ENCODE data around the gene AP2M1. TPM values are rescaled to one million over a fixed set of nuclear protein-coding genes. Genes with fewer than 3 reads are reported as not detected.
"Not testable (repeated sequence)": the region's sequence is repeated elsewhere in the genome, so short reads cannot be mapped to it uniquely, and the experiment has no call there.

Gene AP2M1
- polyA plus RNA-seq, 1 experiment = 963 TPM

DNA sequence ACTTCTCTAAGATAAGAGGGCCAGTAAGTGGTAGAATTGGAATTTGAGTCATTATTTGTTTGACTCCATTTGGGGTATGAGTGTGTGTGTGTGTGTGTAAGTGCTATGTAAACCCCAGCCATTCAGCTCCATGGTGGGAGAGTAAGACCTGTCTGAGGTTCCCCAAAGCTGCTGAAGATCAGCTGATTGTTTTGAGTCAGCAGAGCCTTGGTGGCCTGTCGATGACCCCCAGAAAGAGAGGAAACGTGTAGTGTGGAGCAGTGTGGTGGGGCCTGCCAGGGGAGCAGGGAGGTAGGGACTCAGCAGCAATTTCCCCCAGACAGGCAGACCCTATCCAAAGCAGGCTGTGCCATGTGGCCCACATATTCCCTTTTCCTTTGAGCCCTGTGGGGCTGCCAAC lies 14.2 kb upstream of the AP2M1 start:
- Histone ChIP-seq H3K4me3 (ENCODE audit: low read depth, low read length) (peak overlapping the region; percentile 32), H3K27ac (ENCODE audit: low read depth, low read length) (peak overlapping the region; percentile 84), H3K27me3 (ENCODE audit: control insufficient read depth, insufficient read depth, low read length) (no peaks in the 10 kb centered on the region), H3K9me3 (ENCODE audit: control insufficient read depth, insufficient read depth, low read length) (no peaks in the 10 kb centered on the region; the same call in 1 of the 2 replicates)
- TF ChIP-seq, protein P1, sequence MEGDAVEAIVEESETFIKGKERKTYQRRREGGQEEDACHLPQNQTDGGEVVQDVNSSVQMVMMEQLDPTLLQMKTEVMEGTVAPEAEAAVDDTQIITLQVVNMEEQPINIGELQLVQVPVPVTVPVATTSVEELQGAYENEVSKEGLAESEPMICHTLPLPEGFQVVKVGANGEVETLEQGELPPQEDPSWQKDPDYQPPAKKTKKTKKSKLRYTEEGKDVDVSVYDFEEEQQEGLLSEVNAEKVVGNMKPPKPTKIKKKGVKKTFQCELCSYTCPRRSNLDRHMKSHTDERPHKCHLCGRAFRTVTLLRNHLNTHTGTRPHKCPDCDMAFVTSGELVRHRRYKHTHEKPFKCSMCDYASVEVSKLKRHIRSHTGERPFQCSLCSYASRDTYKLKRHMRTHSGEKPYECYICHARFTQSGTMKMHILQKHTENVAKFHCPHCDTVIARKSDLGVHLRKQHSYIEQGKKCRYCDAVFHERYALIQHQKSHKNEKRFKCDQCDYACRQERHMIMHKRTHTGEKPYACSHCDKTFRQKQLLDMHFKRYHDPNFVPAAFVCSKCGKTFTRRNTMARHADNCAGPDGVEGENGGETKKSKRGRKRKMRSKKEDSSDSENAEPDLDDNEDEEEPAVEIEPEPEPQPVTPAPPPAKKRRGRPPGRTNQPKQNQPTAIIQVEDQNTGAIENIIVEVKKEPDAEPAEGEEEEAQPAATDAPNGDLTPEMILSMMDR (IDR thresholded peaks at IDR 0.05; ENCODE audit: low read depth, low read length) = no peak
- POLR2A ChIA-PET = interaction anchor here (0.7 kb wide), 1 partner anchor 26 kb away, joined by 4 read pairs; the partner anchor contains the start of gene EIF2B5
- CTCF ChIA-PET = interaction anchor here (0.7 to 1.7 kb wide), 5 partner anchors 12 to 89 kb away, joined by 3 to 9 read pairs (median 4); partner anchors contain the start of gene EEF1AKMT4
- no peak for DNase-seq (ENCODE audit: low read depth, low spot score)

DNA sequence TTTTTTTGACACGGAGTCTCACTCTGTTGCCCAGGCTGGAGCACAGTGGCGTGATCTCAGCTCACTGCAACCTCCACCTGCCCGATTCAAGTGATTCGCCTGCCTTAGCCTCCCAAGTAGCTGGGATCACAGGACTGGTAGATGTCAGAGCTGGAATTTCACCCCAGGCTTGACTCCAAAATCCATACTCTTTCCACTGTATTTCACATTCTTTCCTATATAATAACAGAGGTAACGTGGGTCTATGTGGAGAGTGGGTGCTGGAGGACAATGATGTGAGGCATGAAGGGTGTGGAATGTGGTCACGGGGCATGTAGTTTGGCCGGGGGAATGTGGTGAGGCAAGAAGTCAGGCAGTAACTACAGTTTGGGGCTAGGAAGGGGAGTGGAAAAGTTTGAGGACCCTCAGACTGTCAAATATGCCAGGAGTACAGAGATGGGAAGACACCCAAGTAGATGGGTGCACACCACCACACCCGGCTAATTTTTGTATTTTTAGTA lies 12.0 kb upstream of the AP2M1 start:
- H3K27ac ChIP-seq (ENCODE audit: low read depth, low read length) = not testable (repeated sequence)
- CTCF ChIA-PET = interaction anchor here (0.6 to 1.6 kb wide), 2 partner anchors 87 to 485 kb away, joined by 3 to 6 read pairs; partner anchors contain the start of gene EEF1AKMT4

DNA sequence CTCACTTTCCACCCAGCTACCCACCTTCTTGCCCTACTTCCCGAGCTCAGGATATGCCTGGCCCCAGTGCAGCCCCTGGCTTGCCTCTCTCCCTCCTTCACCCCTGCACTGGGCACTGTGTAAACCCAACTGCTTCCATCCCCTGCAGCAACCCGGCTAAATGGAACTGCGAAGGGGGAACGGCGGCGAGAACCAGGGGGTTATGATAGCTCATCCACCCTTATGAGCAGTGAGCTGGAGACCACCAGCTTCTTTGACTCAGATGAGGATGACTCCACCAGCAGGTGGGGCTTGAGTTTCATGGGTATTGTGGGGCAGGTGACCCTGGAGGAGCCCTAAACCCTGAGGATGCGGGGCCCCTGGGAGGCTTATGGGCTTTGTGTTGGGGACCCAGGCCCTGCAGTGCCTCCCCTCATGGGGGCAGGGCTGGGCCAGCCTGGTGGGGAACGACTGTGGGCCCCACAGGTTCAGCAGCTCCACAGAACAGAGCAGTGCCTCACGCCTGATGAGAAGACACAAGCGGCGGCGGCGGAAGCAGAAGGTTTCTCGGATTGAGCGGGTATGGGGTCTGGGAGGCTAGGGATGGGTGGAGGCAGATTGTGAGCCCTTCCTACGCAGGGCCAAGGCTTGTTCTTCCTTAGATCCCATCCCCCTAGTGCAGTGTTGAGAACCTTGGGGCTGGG lies 9.9 kb upstream of the AP2M1 start:
- TF ChIP-seq, protein P1 (IDR thresholded peaks at IDR 0.05; ENCODE audit: low read depth, low read length) = no peak
- Histone ChIP-seq H3K4me3 (ENCODE audit: low read depth, low read length) (no peak overlapping the region), H3K27me3 (ENCODE audit: control insufficient read depth, insufficient read depth, low read length) (no peaks in the 10 kb centered on the region), H3K27ac (ENCODE audit: low read depth, low read length) (no peak overlapping the region), H3K9me3 (ENCODE audit: control insufficient read depth, insufficient read depth, low read length) (no peaks in the 10 kb centered on the region)
- POLR2A ChIA-PET = interaction anchor here (0.5 to 0.6 kb wide), 2 partner anchors 9 to 114 kb away, joined by 4 to 5 read pairs; no protein-coding TSS in a partner anchor
- CTCF ChIA-PET = no interaction called here
- no peak for DNase-seq (ENCODE audit: low read depth, low spot score)

More for the DNA sequence above, 12.0 kb upstream of the AP2M1 start:
- H3K4me3 ChIP-seq (ENCODE audit: low read depth, low read length); POLR2A ChIA-PET; DNase-seq (ENCODE audit: low read depth, low spot score); H3K27me3 ChIP-seq (ENCODE audit: control insufficient read depth, insufficient read depth, low read length); H3K9me3 ChIP-seq (ENCODE audit: control insufficient read depth, insufficient read depth, low read length): not testable (repeated sequence)

DNA sequence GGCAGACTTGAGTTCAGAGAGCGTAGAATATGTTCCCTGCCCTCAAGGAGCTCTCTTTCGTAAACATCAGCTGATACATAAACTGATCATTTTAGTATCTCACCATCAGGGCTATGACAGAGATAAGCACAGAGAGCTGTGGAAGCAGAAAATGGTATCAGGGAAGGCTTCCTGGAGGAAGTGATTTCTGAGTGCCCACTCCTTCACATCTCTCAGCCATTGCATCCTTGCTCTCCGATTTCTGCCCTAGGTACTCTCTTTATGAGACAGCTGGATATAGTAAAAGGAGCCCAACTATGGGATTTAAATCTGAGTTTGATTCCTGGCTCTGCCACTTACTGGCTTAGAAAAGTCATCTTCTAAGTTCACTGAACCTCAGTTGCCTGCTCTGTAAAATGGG lies 9.1 kb upstream of the AP2M1 start:
- TF ChIP-seq, protein P1 (IDR thresholded peaks at IDR 0.05; ENCODE audit: low read depth, low read length) = no peak
- DNase-seq (ENCODE audit: low read depth, low spot score) = no peak
- Histone ChIP-seq H3K4me3 (ENCODE audit: low read depth, low read length) (no peak overlapping the region), H3K9me3 (ENCODE audit: control insufficient read depth, insufficient read depth, low read length) (no peaks in the 10 kb centered on the region), H3K27ac (ENCODE audit: low read depth, low read length) (no peak overlapping the region), H3K27me3 (ENCODE audit: control insufficient read depth, insufficient read depth, low read length) (no peaks in the 10 kb centered on the region)
- CTCF ChIA-PET = no interaction called here
- POLR2A ChIA-PET = interaction anchor here (0.6 kb wide), 1 partner anchor 9 kb away, joined by 5 read pairs; no protein-coding TSS in a partner anchor

DNA sequence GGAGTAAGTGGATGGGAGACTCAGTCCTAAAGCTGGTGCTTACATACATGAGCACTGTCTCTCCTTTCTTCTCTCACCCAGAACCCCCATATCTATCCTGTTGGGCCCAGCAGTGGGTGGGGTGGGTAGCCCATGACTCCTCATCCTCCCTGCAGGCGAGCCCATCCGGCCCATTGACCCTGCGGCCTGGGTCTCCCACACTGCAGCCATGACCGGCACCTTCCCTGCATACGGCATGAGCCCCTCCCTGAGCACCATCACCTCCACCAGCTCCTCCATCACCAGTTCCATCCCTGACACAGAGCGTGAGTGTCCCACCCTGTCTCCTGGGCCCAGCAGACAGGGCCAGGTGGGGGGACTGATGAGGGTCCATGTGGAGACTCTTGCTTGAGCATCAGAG lies 8.0 kb upstream of the AP2M1 start:
- Histone ChIP-seq H3K4me3 (ENCODE audit: low read depth, low read length) (no peak overlapping the region), H3K9me3 (ENCODE audit: control insufficient read depth, insufficient read depth, low read length) (no peaks in the 10 kb centered on the region), H3K27ac (ENCODE audit: low read depth, low read length) (no peak overlapping the region), H3K27me3 (ENCODE audit: control insufficient read depth, insufficient read depth, low read length) (no peaks in the 10 kb centered on the region)
- ChIA-PET CTCF (no interaction called here), POLR2A (no interaction called here)
- DNase-seq (ENCODE audit: low read depth, low spot score) = no peak
- TF ChIP-seq, protein P1 (IDR thresholded peaks at IDR 0.05; ENCODE audit: low read depth, low read length) = no peak

All from AG04450 (cell line).